Stimulated activated CD8-positive, alpha-beta memory T cell treated with anti-CD3 and anti-CD28 coated beads, Interleukin-12 subunit alpha, Interleukin-12 subunit beta, amount 100 ng/mL, for 1 hour (primary cell): Measurements from ENCODE around the gene GPNMB.
"Not testable (repeated sequence)": the region's sequence is repeated elsewhere in the genome, so short reads cannot be mapped to it uniquely, and the experiment has no call there.

Experiments used
- DNase-seq: peaks from one replicate; pipeline ENCODE4 v3.0.0-alpha.2; 2020; ENCODE audit warnings: low read depth

GPNMB gene

DNA sequence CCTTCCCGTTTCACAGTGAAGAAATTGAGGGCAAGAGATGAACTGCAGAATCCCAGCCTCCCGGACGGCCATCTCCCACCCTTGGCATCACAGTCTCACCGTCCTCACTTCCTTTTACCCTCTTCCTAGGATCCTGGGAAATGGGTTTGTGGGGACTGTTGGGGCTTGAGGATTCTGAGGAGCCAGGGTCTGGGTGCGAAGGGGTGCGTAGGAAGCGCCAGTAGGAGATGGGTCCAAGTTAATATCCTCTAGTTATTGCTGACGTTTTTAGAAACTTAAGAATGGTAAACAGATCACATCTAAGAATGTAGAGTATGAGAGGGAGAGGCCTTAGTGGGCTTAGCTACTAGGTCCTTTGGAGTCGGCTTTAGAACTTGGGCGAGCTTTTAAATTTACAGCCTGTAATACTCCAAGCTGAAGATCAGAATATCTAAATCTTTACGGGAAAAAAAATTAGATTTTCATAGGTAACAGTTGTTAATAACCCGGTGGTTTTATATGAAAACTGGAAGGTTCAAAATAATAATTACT, 53.3 kb downstream of the GPNMB start:
- DNase-seq, result no peak

GRCh38 chr7:23306936-23307521, 60.5 kb downstream of the GPNMB start:
- DNase-seq, result no peak

GRCh38 chr7:23308754-23309153, 62.2 kb downstream of the GPNMB start:
- no peak for DNase-seq

- DNase-seq, result not testable (repeated sequence)
These were observed 65.6 kb downstream of the GPNMB start for GRCh38 chr7:23312141-23312540.

DNA sequence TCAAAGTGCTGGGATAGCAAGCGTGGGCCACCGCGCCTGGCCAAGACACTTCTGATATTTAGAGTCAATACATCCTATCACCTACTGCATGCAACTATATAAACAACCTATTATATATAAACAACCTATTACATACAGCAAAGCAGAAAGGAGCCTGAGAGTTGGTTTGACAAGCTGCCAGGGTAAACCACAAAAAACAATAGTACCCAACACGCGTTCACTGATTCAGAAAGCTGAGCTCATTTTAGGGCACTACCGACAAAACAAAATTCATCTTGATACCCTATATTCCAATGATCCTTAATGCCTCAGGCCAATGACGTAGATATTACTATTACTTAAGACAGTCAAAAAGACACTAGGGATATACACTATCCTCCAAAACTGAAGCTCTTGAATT, 68.8 kb downstream of the GPNMB start:
- no peak for DNase-seq
